Lung (tissue), 12 donors: ENCODE data around the gene MLIP. TPM values are rescaled to one million over a fixed set of nuclear protein-coding genes. Genes with fewer than 3 reads are reported as not detected.

Experiments used
- ATAC-seq: fragments of 200-7000 bp; cut with Tn5 transposase; one replicate; pipeline ENCODE4 v1.9.1; 2020; ENCODE audit warnings: moderate number of reproducible peaks; ENCODE audit not compliant: insufficient read depth, low FRiP score
- DNase-seq, 3 donors: peaks; one replicate each; pipeline ENCODE4 v3.0.0-alpha.2; 2013 to 2017
- H3K27ac ChIP-seq, 2 donors: one replicate each; pipeline ENCODE4 v1.5.1; 2013; ENCODE audit warnings: mild to moderate bottlenecking in 2 of 2, moderate library complexity in 2 of 2, control low read depth in 1 of 2, inconsistent platforms in 1 of 2, low read depth in 1 of 2, low read length in 1 of 2
- H3K27me3 ChIP-seq, 3 donors: one replicate each; pipeline ENCODE4 v1.5.1; 2013; ENCODE audit warnings: low read length in 2 of 3; ENCODE audit not compliant: control insufficient read depth in 3 of 3, insufficient read depth in 3 of 3
- H3K36me3 ChIP-seq, 4 donors: one replicate each; pipeline ENCODE4 v1.5.1; 2013; ENCODE audit warnings: low read length in 4 of 4, mild to moderate bottlenecking in 1 of 4, moderate library complexity in 1 of 4; ENCODE audit not compliant: control insufficient read depth in 4 of 4, insufficient read depth in 4 of 4
- H3K4me1 ChIP-seq, 5 donors: one replicate each; pipeline ENCODE4 v1.5.1; 2013; ENCODE audit warnings: low read length in 5 of 5, mild to moderate bottlenecking in 2 of 5, moderate library complexity in 1 of 5; ENCODE audit not compliant: control insufficient read depth in 5 of 5, insufficient read depth in 5 of 5
- H3K4me3 ChIP-seq: one replicate; pipeline ENCODE4 v1.5.1; 2013; ENCODE audit warnings: mild to moderate bottlenecking, control low read depth, moderate library complexity
- H3K9ac ChIP-seq, 2 donors: one replicate each; pipeline ENCODE4 v1.5.1; 2013; ENCODE audit warnings: low read length in 2 of 2, control low read depth in 1 of 2; ENCODE audit not compliant: insufficient read depth in 1 of 2
- H3K9me3 ChIP-seq, 4 donors: one replicate each; pipeline ENCODE4 v1.5.1; 2013; ENCODE audit warnings: low read length in 3 of 4, mild to moderate bottlenecking in 1 of 4, moderate library complexity in 1 of 4; ENCODE audit not compliant: control insufficient read depth in 4 of 4, insufficient read depth in 3 of 4
- WGBS, 2 donors: extraction: QIAGEN DNeasy Blood & Tissue Kit; methylation state at CpG; one replicate each; pipeline ENCODE4 v1.1.7; 2013; 5-methylcytosine and 5-hydroxymethylcytosine counted together
- polyA plus RNA-seq, 2 donors: library from polyadenylated mRNA; stranded (reverse); fragments of 200-250 nt; gene quantifications; one replicate each; pipeline ENCODE4 v1.2.1, GENCODE V29; 2013
- total RNA-seq, 2 donors: library from RNA; depleted of rRNA in 1 of 2; stranded (reverse); fragments of >200 nt in 1 of 2; gene quantifications; one replicate each; pipeline ENCODE4 v1.2.1, GENCODE V29; 2014 to 2021
- TF ChIP-seq, protein P1 (sequence below): IDR thresholded peaks from 2 replicates; pipeline ENCODE4 v1.5.1; 2012; ENCODE audit warnings: mild to moderate bottlenecking; ENCODE audit errors: control extremely low read depth, extremely low read depth
- donor health status: control.
- donor health status: control.
- donor health status: Bipolar disorder and iron deficiency.
- donor health status: healthy.
- donor health status: DM: yes; HTN: yes; CAD: no.

MLIP gene
- total and polyA plus RNA-seq, 4 donors: 0.16 to 1.3 (median 0.35) TPM

DNA sequence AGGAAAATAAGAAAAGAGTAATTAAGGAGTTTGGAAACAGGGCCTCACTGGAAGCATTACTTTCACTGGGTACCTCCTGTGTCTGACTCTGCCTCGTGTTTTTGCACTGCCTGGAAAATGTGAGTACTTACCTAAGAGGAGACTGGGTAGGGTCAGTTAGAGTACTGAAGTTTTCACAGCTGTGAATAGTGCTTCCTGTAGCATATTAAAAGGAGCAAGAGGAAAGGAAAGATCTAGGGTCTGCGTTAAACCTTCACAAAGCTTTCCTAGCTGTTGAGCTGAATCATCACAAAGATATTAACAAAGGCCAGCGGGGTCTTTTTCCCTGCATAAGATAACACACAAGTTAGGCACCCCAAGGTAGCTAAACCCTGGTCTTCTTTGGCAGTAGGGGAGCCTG is 82.3 kb downstream of the MLIP start:
- H3K9me3 ChIP-seq: no peaks in the 10 kb centered on the region
- no peak overlapping the region for H3K27ac ChIP-seq
- peaks cover 0 to 12% (median 2%) of the 10 kb centered on the region in 5 donors for H3K4me1 ChIP-seq
- no peaks in the 10 kb centered on the region for H3K27me3 ChIP-seq
- no peak overlapping the region for H3K4me3 ChIP-seq
- ATAC-seq: peak; percentile 17
- TF ChIP-seq, protein P1, sequence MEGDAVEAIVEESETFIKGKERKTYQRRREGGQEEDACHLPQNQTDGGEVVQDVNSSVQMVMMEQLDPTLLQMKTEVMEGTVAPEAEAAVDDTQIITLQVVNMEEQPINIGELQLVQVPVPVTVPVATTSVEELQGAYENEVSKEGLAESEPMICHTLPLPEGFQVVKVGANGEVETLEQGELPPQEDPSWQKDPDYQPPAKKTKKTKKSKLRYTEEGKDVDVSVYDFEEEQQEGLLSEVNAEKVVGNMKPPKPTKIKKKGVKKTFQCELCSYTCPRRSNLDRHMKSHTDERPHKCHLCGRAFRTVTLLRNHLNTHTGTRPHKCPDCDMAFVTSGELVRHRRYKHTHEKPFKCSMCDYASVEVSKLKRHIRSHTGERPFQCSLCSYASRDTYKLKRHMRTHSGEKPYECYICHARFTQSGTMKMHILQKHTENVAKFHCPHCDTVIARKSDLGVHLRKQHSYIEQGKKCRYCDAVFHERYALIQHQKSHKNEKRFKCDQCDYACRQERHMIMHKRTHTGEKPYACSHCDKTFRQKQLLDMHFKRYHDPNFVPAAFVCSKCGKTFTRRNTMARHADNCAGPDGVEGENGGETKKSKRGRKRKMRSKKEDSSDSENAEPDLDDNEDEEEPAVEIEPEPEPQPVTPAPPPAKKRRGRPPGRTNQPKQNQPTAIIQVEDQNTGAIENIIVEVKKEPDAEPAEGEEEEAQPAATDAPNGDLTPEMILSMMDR: no peak
- no peak for DNase-seq
- H3K9ac ChIP-seq: no peak overlapping the region
- 64 to 72% methylated on average over 3 of the region's 3 CpGs for WGBS, 2 donors
- H3K36me3 ChIP-seq: peaks cover 0 to 3% (median 0%) of the 10 kb centered on the region in 4 donors

GRCh38 chr6:54194067-54194466 is 82.8 kb downstream of the MLIP start:
- peak; percentile 55 for ATAC-seq
- 46 to 81% methylated on average over 4 of the region's 4 CpGs for WGBS, 2 donors
- peaks cover 0 to 3% (median 0%) of the 10 kb centered on the region in 4 donors for H3K36me3 ChIP-seq
- H3K27me3 ChIP-seq: no peaks in the 10 kb centered on the region
- H3K4me1 ChIP-seq: peaks cover 0 to 12% (median 2%) of the 10 kb centered on the region in 5 donors
- H3K27ac ChIP-seq: no peak overlapping the region
- H3K9me3 ChIP-seq: no peaks in the 10 kb centered on the region
- H3K4me3 ChIP-seq: no peak overlapping the region
- TF ChIP-seq, protein P1: no peak
- no peak overlapping the region for H3K9ac ChIP-seq
- DNase-seq: no peak

DNA sequence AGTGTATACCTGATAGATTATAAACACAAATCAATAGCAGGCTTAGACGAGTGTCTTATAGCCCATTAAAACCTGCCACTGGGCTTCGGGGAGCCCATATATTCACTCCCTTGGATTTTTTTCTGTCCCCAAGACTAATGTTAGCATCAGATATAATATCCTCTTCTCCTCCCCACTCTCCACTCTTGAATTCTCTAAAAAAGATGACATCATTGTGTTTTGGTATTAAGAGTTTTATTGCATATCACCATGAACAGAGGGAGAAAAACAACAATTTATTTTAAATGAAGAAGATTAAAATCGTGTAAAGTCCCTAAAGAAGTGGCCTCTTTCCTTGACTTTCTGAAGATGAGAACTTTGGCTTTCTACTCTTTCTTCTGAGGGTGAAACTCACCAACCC is 84.4 kb downstream of the MLIP start:
- DNase-seq (no peak), ATAC-seq (no peak)
- 84 to 92% methylated on average over 3 of the region's 3 CpGs for WGBS, 2 donors

More for the DNA sequence above, 84.4 kb downstream of the MLIP start:
- Histone ChIP-seq H3K4me1 (peaks cover 0 to 12% (median 2%) of the 10 kb centered on the region in 5 donors), H3K9ac (no peak overlapping the region), H3K9me3 (no peaks in the 10 kb centered on the region), H3K4me3 (no peak overlapping the region), H3K27ac (no peak overlapping the region), H3K27me3 (no peaks in the 10 kb centered on the region), H3K36me3 (peaks cover 0 to 3% (median 0%) of the 10 kb centered on the region in 4 donors)
- TF ChIP-seq, protein P1: no peak
